ENCODE measurements around the gene MTCL1.

MTCL1 gene

GRCh38 chr18:8825729-8826375 is 120.5 kb downstream of the MTCL1 start:
- no peaks in the 10 kb centered on the region for H3K27me3 ChIP-seq (ENCODE audit: insufficient read depth, low read length, poor library complexity)
- H3K27ac ChIP-seq (ENCODE audit: low read length): no peak overlapping the region
- no peak overlapping the region for H3K4me2 ChIP-seq (ENCODE audit: insufficient read depth, low read length)
- H3K79me2 ChIP-seq (ENCODE audit: insufficient read depth, low read length): no peaks in the 10 kb centered on the region
- TF ChIP-seq EZH2 (IDR thresholded peaks at IDR 0.05; ENCODE audit: borderline replicate concordance, low read depth, low read length, severe bottlenecking) (no peak), CTCF (IDR thresholded peaks at IDR 0.05; ENCODE audit: borderline replicate concordance, extremely low read depth, low read length, poor library complexity, severe bottlenecking) (no peak)
- no peak overlapping the region for H3K9ac ChIP-seq (ENCODE audit: low read depth, low read length)
- no peak overlapping the region for H3K4me3 ChIP-seq (ENCODE audit: low read depth in 1 of 2, low read length in 2 of 2)
- H3K4me1 ChIP-seq (ENCODE audit: insufficient read depth, low read length): no peaks in the 10 kb centered on the region
- no peak for ATAC-seq (ENCODE audit: insufficient read depth, low read depth)
- no peaks in the 10 kb centered on the region for H4K20me1 ChIP-seq (ENCODE audit: insufficient read depth, low read length)
- no peak overlapping the region for H2AFZ ChIP-seq (ENCODE audit: low read depth, low read length)
- no peaks in the 10 kb centered on the region for H3K36me3 ChIP-seq (ENCODE audit: insufficient read depth, low read length)
- no peaks in the 10 kb centered on the region for H3K9me3 ChIP-seq (ENCODE audit: insufficient read depth, low read length, severe bottlenecking)
- DNase-seq: no peak

- Histone ChIP-seq H3K9ac (ENCODE audit: low read depth, low read length) (no peak overlapping the region), H3K4me1 (ENCODE audit: insufficient read depth, low read length) (no peaks in the 10 kb centered on the region), H2AFZ (ENCODE audit: low read depth, low read length) (no peak overlapping the region), H3K27ac (ENCODE audit: low read length) (no peak overlapping the region), H3K36me3 (ENCODE audit: insufficient read depth, low read length) (no peaks in the 10 kb centered on the region), H4K20me1 (ENCODE audit: insufficient read depth, low read length) (no peaks in the 10 kb centered on the region), H3K9me3 (ENCODE audit: insufficient read depth, low read length, severe bottlenecking) (no peaks in the 10 kb centered on the region), H3K4me3 (ENCODE audit: low read depth in 1 of 2, low read length in 2 of 2) (no peak overlapping the region), H3K4me2 (ENCODE audit: insufficient read depth, low read length) (no peak overlapping the region), H3K79me2 (ENCODE audit: insufficient read depth, low read length) (no peaks in the 10 kb centered on the region), H3K27me3 (ENCODE audit: insufficient read depth, low read length, poor library complexity) (no peaks in the 10 kb centered on the region)
- DNase-seq (no peak), ATAC-seq (ENCODE audit: insufficient read depth, low read depth) (no peak)
- TF ChIP-seq CTCF (IDR thresholded peaks at IDR 0.05; ENCODE audit: borderline replicate concordance, extremely low read depth, low read length, poor library complexity, severe bottlenecking) (no peak), EZH2 (IDR thresholded peaks at IDR 0.05; ENCODE audit: borderline replicate concordance, low read depth, low read length, severe bottlenecking) (no peak)
These were observed 121.2 kb downstream of the MTCL1 start for GRCh38 chr18:8826514-8826913.

- TF ChIP-seq EZH2 (IDR thresholded peaks at IDR 0.05; ENCODE audit: borderline replicate concordance, low read depth, low read length, severe bottlenecking) (no peak), CTCF (IDR thresholded peaks at IDR 0.05; ENCODE audit: borderline replicate concordance, extremely low read depth, low read length, poor library complexity, severe bottlenecking) (no peak)
- Histone ChIP-seq H3K9ac (ENCODE audit: low read depth, low read length) (no peak overlapping the region), H3K4me1 (ENCODE audit: insufficient read depth, low read length) (no peaks in the 10 kb centered on the region), H3K9me3 (ENCODE audit: insufficient read depth, low read length, severe bottlenecking) (no peaks in the 10 kb centered on the region), H3K79me2 (ENCODE audit: insufficient read depth, low read length) (no peaks in the 10 kb centered on the region), H3K4me2 (ENCODE audit: insufficient read depth, low read length) (no peak overlapping the region), H2AFZ (ENCODE audit: low read depth, low read length) (no peak overlapping the region), H3K36me3 (ENCODE audit: insufficient read depth, low read length) (no peaks in the 10 kb centered on the region), H4K20me1 (ENCODE audit: insufficient read depth, low read length) (no peaks in the 10 kb centered on the region), H3K27me3 (ENCODE audit: insufficient read depth, low read length, poor library complexity) (no peaks in the 10 kb centered on the region), H3K27ac (ENCODE audit: low read length) (no peak overlapping the region), H3K4me3 (ENCODE audit: low read depth in 1 of 2, low read length in 2 of 2) (no peak overlapping the region)
- ATAC-seq (ENCODE audit: insufficient read depth, low read depth) (no peak), DNase-seq (no peak)
These were observed 121.6 kb downstream of the MTCL1 start for GRCh38 chr18:8826971-8827370.
